HG03571 (cell line): ENCODE measurements around the gene RALGAPA1.
"Not testable (repeated sequence)": the region's sequence is repeated elsewhere in the genome, so short reads cannot be mapped to it uniquely, and the experiment has no call there.

Experiments
- ATAC-seq: cut with Tn5 transposase; IDR thresholded peaks from one replicate; pipeline ENCODE4 v1.9.1; 2021; ENCODE audit not compliant: unreplicated experiment

Gene RALGAPA1

DNA sequence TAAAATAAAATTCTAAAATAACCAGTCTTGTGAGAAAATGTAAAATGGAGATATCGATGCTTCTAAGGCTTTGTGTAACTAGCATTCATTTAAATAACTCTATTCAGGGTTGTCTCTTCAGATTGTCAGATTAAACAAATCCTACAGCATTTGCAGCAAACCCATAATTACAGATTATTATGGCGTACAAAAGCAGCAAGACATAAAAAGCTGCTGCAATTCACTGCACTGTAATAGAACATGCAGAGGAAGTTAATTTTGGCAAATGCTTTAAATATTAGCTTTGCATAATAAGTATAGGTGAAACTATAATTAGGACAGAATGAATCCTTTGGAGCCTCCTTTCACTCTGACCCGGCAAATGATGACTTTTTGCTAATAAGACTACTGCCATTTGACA is 176.8 kb downstream of the RALGAPA1 start:
- no peak for ATAC-seq

GRCh38 chr14:35631071-35631805 is 177.9 kb downstream of the RALGAPA1 start:
- ATAC-seq, result no peak

- ATAC-seq, result no peak
Measured at GRCh38 chr14:35628989-35629388, 180.1 kb downstream of the RALGAPA1 start.

GRCh38 chr14:35626947-35627346 is 182.1 kb downstream of the RALGAPA1 start:
- not testable (repeated sequence) for ATAC-seq

DNA sequence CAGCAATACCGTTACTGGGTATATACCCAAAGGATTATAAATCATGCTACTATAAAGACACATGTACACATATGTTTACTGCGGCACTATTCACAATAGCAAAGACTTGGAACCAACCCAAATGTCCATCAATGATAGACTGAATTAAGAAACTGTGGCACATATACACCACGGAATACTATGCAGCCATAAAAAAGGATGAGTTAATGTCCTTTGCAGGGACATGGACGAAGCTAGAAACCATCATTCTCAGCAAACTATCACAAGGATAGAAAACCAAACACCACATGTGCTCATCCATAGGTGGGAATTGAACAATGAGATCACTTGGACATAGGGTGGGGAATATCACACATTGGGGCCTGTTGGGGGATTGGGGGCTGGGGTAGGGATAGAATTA is 187.1 kb downstream of the RALGAPA1 start:
- ATAC-seq, result not testable (repeated sequence)

- ATAC-seq, result not testable (repeated sequence)
Measured at GRCh38 chr14:35619998-35620397, 189.1 kb downstream of the RALGAPA1 start.

DNA sequence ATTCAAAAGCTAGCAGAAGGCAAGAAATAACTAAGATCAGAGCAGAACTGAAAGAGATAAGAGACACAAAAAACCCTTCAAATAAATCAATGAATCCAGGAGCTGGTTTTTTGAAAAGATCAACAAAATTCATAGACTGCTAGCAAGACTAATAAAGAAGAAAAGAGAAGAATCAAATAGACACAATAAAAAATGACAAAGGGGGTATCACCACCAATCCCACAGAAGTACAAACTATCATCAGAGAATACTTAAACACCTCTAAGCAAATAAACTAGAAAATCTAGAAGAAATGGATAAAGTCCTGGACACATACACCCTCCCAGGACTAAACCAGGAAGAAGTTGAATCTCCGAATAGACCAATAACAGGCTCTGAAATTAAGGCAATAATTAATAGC is 189.6 kb downstream of the RALGAPA1 start:
- not testable (repeated sequence) for ATAC-seq

- no peak for ATAC-seq
Measured at GRCh38 chr14:35617500-35617899, 191.6 kb downstream of the RALGAPA1 start.

DNA sequence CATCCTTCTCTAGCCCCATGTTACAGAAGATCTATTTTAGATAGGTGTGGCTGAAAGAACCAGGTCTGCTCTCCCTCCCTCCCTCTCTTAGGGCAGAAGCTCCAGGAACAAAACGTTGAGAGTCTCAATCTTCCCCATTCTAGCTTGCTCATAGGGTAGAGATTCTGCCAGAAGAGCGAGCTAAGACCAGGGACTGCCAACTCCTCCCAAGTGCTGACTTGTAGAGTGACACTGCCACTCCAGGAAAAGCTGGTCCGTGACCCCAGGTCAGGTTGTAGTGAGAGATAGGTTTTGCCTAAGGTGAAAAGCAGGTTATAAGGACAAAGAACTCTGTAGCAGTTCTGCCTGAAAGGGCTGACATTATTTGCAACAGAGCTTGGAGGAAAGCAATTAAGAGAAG is 201.7 kb downstream of the RALGAPA1 start:
- ATAC-seq, result no peak

GRCh38 chr14:35600253-35600652 is 208.8 kb downstream of the RALGAPA1 start:
- ATAC-seq, result no peak

DNA sequence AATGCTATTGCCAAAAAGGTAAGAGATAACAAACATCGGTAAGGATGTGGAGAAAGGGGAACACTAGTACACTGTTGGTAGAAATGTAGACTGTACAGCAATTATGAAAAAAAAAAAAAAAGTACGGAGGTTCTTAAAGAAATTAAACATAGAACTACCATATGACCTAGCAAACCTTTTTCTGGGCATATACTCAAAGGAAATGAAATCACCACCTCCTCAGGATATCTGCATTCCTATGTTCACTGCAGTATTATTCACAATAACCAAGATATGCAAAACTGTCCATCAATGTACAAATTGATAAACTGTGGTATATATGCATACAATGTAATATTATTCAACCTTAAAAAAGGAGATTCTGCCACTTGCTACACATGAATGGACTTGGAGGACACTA is 214.5 kb downstream of the RALGAPA1 start:
- no peak for ATAC-seq

GRCh38 chr14:35587373-35587772 is 221.7 kb downstream of the RALGAPA1 start:
- ATAC-seq, result not testable (repeated sequence)

DNA sequence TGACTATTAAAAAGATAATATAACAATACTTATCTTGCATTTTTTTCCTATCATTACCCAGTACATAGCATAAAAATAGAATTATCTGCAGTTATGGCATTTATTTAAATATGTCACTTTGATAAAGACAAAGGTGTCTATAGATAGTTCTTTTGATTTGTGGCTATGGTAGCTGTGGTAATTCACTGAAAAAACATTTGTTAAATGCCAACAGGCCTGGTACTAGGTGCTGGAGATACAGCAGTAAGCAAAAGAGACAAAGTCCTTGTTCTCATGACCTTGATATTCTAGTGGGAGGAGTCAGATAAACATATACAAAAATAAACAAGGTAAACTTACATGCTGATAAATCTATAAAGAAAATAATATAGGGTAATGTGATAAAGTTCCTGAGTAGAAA is 230.5 kb downstream of the RALGAPA1 start:
- no peak for ATAC-seq

GRCh38 chr14:35578135-35578534 is 231.0 kb downstream of the RALGAPA1 start:
- ATAC-seq, result no peak

DNA sequence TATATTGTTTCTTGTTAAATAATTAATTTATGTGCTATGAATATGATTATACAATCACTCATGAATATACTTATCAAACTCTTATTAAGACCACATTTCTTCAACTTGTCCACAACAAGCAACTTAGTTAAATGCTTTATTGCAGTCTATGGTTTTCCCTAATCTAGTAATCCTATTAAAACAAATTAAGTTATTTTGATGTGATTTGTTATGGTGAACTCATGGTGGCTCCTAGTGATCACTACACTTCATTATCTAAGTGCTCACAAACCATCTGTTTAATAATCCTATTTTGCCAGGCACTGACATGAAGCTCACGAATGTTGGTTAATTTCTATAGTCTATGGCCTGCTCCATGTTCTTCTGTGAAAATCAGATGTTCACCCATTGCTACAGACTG is 232.2 kb downstream of the RALGAPA1 start:
- ATAC-seq, result no peak

DNA sequence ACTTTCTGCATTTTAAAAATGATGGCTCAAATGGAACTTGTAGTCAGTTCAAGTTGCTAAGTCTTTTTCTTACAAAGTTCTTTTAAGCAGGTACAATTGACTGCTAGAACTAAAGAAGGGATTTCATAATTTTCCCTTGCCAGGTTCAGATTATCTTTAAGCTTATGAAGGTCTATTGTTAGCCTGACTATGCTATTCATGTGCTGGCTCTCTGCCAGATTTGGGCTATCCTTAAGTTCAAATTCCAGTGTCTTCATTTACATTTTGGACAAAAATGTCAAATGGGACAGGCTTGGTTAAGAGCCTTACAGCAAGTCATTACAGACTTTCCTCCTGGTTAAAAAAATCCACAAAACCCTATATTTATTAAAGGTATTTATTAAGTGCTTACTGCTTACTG is 232.8 kb downstream of the RALGAPA1 start:
- ATAC-seq, result no peak

DNA sequence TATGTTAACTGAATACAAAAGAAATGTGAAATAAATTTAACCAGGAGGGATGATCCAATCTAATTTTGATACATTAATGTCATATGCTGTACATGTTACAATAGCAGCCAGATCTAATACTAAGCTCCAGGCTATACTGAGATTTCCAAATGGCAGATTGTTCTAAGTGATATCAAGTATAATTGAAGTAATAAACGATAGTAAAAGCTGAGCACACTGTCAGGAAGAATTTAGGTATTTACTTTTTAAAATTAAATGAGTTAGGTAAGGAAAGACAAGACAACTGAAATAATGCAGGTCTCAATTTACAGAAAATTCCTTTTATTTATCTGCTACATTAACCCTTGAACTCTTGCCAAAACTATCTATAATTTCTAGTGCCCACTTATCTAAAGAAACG is 235.2 kb downstream of the RALGAPA1 start:
- no peak for ATAC-seq

DNA sequence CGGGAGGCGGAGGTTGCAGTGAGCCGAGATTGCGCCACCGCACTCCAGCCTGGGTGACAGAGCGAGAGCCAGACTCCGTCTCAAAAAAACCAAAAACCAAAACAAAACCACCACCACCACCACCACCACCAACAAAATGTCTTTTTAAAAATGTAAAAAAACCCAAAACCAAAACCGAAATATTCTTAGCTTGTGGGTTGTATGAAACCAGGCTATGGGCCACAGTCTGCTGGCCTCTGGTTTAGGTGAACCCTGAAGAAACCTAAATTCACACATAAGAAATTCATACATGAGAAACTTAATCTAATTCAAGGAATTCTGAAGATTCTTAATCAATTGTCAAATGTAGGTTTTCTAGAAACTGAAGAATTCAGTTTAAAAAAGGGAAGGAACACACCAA is 237.5 kb downstream of the RALGAPA1 start:
- ATAC-seq, result no peak

DNA sequence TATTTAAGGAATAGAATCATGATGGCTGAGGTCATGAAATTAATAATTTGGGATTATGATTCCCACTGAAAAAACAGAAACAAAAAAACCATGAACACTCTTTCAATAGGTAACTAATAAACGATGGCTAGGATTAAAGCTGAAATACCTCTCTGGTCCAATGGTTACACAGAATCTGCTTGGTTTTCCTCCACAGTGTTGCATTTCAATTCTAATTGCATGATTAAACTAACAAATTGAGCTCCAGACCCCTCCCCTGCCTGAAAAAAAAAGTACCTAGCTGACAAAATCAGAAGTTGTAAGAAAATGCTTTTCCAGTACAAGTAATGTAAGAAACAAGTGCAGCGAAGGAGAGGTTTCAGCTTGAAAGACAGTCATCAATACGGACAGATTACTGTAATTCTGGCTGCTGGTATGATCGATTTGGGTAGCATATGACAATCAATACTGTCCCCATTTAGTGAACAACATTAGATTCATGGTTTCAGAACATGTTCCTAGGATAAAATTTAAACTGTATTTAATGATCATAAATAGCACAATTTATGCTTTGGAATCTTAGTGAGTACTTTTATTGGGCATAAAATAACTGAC is 243.1 kb downstream of the RALGAPA1 start:
- no peak for ATAC-seq

DNA sequence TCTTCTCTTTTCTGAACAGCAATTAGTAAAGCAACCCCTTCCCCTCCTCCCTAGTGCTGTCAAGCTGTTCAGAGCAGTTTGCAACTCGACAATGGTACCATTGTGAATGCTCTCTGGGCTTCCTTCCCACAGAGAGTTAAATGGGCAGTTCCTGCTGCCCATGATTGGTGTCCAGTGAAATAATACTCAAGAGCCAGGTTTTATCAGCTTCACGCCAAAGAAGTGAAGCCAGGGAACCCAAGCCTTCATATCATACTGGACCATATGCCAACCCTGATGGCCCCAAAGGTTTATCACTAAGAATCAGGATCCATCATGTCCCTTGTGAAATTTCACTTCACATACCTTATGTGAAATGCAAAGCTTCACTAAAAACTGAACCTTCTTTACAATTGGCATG is 250.4 kb downstream of the RALGAPA1 start:
- ATAC-seq, result no peak

- ATAC-seq, result no peak
Measured at GRCh38 chr14:35557221-35557747, 251.8 kb downstream of the RALGAPA1 start.

- no peak for ATAC-seq
Measured at GRCh38 chr14:35556548-35556947, 252.5 kb downstream of the RALGAPA1 start.

GRCh38 chr14:35553808-35554207 is 255.3 kb downstream of the RALGAPA1 start:
- no peak for ATAC-seq
